HG03159 (cell line): ENCODE measurements around the gene MTCH2.
"Not testable (repeated sequence)": the region's sequence is repeated elsewhere in the genome, so short reads cannot be mapped to it uniquely, and the experiment has no call there.

Experiments used
- ATAC-seq: cut with Tn5 transposase; IDR thresholded peaks from one replicate; pipeline ENCODE4 v1.9.1; 2021; ENCODE audit warnings: mild to moderate bottlenecking, moderate library complexity; ENCODE audit not compliant: unreplicated experiment

The MTCH2 gene

DNA sequence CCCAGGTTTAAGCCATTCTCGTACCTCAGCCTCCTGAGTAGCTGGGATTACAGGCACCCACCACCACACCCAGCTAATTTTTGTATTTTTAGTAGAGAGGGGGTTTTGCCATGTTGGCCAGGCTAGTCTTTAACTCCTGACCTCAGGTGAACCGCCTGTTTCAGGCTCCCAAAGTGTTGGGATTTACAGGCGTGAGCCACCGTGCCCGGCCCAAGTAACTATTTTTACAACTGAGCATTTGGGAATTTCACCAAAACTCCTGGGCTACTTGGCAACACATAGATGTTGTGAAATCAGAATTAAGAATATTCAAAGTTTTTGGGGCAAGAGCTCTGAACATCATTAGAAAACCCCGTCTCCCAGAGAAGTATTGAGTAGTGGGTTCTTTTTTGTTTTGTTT lies 1.9 kb downstream of the MTCH2 start:
- ATAC-seq: not testable (repeated sequence)

DNA sequence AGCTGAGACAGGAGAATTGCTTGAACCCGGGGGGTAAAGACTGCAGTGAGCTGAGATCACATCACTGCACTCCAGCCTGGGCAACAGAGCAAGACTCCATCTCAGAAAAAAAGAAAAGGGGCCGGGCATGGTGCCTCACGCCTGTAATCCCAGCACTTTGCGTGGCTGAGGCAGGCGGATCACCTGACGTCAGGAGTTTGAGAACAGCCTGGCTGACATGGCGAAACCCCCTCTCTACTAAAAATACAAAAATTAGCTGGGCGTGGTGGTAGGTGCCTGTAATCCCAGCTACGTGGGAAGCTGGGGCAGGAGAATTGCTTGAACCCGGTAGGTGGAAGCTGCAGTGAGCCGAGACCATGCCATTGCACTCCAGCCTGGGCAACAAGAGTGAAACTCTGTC lies 6.0 kb downstream of the MTCH2 start:
- not testable (repeated sequence) for ATAC-seq

DNA sequence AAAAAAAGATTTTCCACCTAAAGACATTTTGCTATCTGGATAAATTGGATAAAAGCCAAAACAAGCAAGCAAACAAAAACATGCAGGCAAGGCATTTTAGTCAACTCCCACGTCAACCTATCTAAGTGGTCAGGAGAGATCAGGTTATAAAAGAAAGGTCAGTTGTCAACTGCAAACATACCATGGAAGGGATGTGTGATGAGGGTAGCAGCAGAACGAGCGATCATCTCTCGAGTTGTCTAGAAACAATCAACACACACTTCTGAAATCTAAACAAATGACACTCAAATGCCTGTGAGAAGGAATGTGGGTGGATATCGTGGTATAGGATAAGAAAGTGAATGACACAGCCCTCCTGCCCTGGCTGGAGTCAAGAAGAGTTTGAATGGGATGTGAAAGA lies 10.9 kb downstream of the MTCH2 start:
- no peak for ATAC-seq

DNA sequence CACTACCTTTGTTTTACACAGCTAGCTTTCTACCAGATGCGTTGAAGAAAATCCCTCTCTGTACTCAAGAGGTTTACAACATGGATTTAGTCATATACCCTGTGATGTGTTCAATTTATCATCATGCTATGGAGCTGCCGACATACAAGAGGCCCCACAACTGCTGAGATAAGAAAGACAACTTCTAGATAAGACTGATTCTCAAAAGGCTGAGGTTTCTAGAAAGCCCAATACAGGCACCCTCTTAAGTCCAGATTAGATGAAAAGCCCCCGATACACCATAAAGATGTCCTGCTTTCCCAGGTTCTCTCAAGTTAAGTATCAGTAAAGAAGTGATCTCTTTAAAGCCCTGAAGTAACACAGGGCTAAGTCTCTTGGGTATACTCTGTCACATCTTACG lies 14.3 kb downstream of the MTCH2 start:
- ATAC-seq: no peak

DNA sequence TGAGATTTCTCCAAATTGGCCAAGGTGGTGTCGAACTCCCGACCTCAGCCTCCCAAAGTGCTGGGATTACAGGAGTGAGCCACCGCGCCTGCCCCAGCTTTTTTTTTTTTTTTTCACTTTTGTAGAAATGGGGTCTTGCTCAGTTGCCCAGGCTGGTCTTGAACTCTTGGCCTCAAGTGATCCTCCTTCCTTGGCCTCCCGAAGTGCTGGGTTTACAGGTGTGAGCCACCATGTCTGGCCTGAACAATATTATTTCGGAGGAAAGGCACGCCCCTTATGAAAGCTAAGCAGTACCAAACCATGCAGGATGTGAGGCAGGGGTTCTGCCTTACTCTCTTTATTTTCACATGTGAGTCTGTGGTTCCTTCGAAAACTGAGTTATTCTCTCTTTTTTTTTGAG lies 16.1 kb downstream of the MTCH2 start:
- no peak for ATAC-seq

DNA sequence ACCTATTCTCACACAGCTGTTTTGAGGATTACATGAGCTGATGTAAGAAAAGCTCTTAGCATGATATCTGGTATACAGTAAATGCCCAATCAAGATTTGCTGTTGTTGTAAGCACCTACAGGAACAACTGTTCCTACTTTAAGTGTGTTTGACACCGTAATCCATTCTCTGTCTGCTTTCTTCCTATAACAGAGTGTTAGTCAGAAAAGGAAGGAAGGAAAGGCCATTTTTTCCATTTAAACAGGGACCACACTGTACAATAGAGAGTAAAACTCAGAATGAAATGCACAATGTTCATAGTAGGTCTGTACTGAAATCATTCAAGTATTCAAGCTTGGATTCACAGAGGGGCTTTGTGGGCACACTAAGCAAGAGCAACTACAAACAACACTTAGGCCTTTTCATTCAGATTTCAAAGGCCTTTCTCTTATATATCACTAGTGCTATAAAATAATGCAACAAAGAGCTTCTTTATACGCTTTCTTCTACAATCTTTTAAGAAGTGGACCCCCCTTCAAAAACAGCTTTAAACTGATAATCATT lies 21.5 kb downstream of the MTCH2 start:
- no peak for ATAC-seq

DNA sequence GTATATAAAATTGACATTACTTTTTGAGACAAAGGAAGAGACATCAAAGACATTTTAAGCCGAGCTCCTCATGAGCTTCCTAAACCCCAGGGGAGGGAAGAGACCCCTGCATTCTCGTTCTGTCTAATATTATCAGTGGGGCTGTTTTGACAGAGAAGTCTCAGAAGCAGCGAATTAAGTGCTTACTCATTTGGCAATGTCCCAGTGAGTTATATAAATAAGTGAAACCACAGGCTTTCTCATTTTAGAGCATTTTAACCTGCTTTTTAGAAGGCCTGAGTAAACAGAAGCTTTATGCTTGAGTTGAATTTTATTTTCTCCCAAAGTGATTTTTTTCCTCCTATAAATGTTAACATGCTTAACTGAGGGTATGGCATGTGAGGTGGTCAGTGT lies 24.9 kb downstream of the MTCH2 start:
- ATAC-seq: no peak

DNA sequence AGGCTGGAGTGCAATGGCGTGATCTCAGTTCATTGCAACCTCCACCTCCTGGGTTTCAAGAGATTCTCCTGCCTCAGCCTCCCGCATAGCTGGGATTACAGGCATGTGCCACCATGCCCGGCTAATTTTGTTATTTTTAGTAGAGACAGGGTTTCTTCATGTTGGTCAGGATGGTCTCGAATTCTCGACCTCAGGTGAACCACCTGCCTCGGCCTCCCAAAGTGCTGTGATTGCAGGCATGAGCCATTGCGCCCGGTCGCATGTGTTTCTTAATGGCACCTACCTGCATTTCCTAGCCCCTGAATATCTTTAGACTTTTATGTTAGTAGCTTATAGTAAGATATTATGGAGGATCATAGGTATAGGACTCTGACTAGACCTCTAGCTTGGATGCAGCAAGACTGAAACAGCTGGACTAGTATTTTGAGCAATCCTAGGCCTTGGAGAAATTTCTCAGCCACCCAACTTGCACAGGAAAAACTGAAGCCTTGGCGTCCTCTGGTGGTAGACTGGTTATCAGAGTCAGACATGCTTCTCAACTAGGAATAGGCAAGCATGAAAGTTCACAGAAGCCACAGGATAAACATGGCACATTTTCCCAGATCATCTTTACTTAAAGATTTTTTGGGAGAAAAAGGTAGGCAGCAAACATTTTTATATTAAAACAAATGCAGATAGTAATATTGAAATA lies 25.5 kb downstream of the MTCH2 start:
- ATAC-seq: no peak

DNA sequence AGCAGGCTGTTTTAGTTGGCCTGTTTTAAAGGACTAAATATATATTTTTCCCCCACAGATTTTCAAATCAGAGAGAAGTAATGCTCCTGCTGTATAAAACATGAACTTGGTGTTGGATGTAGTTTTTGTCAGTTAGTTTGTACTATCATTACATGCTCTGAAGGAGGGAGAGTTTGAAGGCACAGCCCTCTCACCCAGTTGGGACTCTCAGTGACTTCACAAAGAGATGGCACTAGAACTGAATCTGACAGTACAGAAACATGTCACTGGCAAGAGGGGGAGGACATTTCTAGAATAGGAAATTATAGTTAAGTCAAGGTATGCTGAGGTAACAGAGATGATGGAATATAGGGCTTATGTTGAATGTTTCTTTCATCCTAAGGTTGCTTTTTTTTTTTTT lies 27.1 kb downstream of the MTCH2 start:
- ATAC-seq: no peak

DNA sequence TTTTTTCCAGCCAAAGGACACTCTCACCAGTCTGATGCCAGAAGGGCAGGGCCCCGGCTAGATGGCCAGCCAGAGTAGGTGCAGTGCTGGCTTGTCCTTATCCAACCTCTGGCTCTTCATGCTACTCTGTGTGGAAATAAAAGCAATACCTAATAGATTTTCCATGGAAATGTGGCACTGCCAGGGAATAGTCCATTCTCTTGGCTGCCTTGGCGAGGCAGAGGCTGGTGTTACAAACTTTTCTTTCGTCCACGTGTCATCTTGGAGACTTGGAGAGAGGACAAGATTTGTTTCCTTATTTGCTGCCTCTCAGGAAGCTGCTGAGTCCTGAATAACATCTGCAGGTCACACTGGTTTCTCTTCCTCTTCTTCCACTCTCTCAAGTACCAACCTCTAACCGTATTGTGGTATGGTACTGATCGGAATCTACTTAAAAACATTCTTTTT lies 31.0 kb downstream of the MTCH2 start:
- peak; percentile 90 for ATAC-seq

DNA sequence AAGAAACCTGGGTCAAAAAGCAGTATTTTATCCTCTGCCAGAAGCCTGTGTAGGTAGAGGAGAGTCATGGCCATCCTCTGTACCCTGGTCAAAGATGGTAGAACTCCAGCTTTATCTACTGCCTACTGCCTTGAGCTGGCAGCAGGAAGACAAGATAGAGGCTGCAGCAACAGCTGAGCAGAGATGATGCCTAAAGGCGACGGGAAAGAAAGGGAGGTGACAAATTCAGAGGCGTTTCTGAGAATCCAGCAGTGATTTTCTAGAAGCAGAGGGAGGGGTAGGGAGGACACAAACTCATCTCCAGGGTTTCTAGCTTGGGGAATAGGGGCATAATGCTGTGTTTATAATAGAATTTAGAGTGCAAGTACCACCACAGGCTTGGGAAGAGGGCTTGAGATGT lies 32.7 kb downstream of the MTCH2 start:
- no peak for ATAC-seq

DNA sequence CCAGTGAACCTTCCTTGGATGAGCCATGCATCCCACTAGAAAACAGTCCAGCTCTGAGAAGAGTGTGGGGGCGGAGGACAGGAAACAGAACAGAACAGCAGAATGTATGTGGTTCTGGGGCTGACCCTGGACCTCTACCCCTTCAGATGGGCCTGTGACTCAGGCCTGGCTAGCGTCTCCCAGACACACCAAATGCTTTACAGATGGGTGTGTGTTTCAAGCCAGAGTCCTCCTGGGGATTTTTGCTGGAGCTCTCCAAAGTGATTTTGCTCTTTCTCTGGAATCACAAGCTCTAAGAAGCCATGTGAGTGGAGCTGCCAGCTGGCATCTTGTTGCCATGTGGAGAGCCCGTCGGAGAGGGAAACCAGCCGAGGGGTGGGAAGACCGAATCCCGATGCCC lies 35.0 kb downstream of the MTCH2 start:
- ATAC-seq: no peak

DNA sequence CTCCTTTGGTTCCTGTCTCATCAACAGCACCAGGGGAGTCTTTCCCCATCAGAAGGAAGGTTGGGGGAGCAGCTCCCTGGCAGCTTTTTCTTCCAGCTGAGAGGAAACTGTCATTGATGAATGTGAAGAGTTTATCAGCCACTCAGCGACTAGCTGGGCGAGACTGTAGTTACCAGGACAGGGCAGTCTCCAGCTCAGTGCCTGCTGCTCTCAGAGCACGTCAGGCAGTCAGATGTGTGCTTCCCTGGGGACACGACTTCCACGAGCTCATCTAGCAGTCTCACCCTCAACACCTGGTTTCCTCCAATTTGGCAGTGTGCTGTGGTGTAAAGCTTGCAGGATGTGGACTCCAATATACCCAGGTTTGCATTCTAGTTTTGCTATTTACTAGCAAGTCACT lies 35.6 kb downstream of the MTCH2 start:
- ATAC-seq: no peak

DNA sequence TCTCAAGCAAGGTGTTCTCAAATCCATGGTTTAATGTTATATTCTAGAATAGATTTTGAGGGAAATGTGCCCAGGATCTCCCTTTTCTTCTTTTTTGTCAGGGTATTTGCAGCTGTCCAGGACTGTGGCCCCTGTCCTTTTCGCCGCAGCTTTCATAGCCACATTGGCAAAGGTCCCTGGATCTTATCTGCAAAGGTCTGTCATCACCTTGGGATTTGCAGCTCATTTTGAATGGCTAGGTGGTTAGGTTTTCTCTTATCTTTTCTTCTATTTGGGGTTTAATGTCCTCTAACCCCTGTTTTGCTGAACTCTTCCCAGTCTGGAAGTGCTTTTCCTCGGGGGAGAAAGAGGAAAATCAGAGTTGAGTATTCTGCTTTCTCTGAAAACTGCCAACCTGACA lies 36.4 kb downstream of the MTCH2 start:
- ATAC-seq: no peak

DNA sequence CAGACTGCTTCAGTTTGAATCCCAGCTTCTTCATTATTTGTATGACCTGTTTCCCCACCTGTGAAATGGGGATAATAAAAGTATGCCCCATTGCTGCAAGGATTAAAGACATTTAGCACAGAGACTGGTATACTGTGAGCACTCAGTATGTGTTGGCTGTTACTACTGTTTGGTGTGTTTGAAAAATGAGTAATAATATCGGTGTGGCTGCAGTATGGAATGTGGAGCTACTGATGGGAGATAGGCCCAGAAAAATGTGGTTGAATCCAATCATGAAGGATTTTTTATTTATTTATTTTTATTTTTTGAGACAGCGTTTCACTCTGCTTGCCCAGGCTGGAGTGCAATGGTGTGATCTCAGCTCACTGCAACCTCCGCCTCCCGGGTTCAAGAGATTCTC lies 39.1 kb downstream of the MTCH2 start:
- ATAC-seq: no peak

DNA sequence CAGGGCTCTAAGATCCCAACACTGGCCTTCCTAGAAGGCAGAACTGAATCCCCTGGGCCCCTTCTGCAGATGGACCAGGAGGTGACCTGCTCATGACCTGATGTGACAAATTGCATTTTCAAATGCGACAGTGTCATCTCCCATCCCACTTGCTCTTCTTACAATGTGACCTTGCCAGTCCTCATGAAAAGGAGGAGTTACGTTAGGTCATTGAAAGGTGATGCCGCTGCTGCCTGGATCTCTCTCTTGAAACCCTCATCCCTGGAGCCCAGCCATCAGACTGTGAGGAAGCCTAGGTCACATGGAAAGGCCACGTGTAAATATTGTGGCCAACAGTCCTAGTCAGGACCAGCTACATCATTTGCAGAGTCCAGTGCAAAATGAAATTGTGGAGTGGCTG lies 42.5 kb downstream of the MTCH2 start:
- no peak for ATAC-seq

DNA sequence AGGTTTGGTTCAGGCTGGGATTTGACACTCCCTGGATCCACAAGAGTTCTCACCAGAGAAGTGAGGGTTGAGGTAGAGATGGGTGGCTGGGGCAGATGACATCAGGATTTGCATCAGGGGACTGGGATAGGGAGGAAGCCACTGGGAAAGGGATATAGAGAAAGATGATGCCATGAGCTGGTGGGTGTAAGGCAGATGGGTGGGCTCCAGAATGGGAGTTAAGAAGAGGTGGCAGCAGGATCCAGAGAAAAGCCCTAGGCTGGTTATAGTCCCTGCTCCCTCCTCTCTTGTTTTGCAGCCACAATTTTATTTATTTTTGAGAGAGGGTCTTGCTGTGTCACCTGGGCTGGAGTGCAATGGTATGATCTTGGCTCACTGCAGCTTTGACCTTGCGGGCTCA lies 46.4 kb downstream of the MTCH2 start:
- no peak for ATAC-seq

DNA sequence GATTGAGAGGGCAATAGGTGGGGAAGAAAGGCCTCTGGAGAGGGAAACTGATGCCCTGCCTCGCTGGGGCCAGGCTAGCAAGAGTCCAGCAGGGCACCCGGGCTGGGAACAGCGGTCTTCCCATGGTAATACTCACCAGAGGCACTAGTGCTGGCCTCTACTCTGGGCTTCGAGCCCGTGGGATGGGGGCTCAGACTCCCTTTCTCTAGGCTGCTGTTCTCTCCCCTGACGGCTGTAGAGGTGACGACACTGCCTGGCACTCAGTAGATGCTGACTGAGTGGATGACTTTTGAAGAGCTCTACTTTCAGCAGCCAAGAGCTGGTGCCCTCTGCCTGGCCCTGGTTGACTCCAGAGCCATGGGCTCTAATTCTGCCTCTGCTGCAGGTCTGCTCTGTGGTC lies 47.3 kb downstream of the MTCH2 start:
- no peak for ATAC-seq

DNA sequence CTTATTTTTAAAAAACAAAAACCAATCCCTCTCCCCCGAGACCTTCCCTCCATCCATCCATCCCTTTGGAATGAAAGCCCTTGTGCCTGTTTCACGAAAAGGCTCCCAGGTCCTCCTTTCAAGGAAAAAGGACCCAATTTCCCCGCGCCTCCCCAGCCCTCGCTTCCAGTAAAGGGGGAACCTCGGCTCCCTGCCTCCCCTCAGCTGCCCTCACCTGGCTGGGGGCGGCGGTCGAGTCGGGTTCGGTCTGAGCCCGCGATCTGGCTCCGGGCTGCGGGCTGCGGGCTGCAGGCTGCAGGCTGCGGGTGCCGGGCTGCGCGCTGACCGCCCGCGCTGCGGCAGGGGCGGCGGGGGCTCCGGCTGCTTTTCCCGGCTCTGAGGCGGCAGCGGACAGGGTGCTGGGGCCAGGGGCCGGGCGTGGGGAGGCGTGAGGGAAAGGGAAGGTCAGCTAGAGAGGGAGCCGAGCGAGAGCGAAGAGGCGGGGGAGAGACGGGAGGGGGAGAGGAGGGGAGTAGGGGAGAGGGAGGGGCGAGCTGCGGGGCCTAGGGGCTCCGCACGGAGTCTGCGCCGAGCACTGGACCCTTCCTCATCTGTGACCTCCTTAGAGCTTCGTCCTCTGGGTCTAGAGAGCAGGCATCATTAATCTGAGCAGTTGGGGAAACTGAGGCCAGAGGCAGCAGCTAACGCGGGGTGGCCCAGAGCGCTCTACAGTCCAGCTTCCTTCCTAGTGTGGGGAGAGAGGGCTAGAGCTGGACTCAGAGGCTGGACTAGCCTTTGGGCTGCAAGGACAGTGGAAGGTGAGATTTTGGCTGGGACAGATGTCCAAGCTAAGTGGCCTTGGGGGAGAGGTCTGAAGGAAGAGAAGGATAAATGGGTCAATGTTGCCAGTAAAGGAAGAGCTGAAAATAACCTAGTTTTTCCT lies 48.2 kb downstream of the MTCH2 start, which contains the start of gene C1QTNF4:
Gene C1QTNF4 (minus strand): TSS at position 478 of the 922 bp plus-strand sequence. CDS start 3,601 bp downstream, outside the sequence.
- no peak for ATAC-seq

DNA sequence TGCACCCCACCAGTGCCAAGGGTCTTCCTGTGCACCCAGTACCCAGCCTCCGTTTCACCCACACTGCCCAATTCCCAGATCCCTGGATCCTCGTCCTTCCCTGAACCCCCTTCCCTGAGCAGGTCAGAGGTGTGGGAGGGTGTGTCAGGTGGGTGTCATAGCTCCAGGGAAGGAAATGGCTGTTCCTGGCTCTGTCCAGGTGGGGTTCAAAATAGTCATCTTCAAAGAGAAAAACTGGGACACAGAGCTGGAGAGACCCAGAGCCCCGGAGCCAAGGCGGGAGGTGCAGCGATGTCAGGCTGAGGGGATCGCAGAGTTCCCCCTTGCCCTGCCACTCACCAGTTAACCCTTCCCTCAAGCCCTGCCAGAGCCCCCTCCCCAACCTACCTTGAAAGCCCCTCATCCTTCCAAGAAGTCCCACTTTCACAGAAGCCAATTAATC lies 48.8 kb downstream of the MTCH2 start:
- no peak for ATAC-seq

DNA sequence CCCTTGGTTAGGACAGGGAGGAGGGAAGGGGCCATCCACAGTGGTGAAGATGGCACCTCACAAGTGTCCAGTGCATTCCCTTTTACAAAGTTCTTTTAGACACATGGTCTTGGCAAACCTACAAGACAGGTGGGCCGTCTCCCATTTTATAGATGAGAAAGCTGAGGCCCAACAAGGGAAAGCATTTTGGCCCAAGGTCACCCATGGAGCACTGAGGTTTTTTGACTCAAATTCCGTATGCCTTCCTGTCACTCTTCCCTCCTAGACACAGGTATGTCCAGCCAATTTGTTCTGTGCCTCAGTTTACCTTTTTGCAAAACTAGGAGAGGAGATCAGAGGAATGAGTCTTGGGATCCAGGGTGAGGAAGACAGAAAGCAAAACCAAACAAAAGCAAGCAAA lies 49.4 kb downstream of the MTCH2 start:
- no peak for ATAC-seq

DNA sequence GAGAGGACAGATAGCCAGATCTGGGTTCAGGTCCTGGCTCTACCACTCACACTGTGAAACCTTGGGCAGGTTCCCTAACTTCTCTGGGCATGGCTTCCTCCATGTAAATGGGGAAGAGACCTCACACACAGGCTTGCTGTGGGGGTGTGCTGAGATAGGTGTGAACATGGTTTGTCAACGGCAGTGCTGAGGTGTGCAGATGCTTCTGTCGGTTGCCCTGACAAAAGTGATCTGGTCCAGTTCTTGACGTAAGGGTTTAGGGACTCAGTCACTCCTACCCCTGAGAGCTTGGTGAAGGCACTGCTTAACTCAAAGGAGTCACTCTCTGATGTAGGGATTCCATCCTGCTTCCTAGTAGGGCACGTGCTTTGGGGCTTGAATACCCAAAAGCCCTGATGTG lies 50.1 kb downstream of the MTCH2 start:
- ATAC-seq: no peak
